Nephron (organoid): ENCODE data around the gene EPHB3.

Source experiments
- H3K27ac Mint-ChIP-seq, 3 experiments: 2 replicates each; pipeline ENCODE4 v1.8.0; 2020; ENCODE audit warnings: mixed read lengths in 3 of 3, mild to moderate bottlenecking in 2 of 3, moderate library complexity in 1 of 3
- H3K27me3 Mint-ChIP-seq: 2 replicates; pipeline ENCODE4 v1.8.0; 2021; ENCODE audit warnings: low read depth, mild to moderate bottlenecking, moderate library complexity, mixed read lengths
- H3K36me3 Mint-ChIP-seq: 2 replicates; pipeline ENCODE4 v1.8.0; 2020; ENCODE audit warnings: low read depth, mixed read lengths
- H3K4me1 Mint-ChIP-seq: 2 replicates; pipeline ENCODE4 v1.8.0; 2020; ENCODE audit warnings: mixed read lengths
- H3K4me3 Mint-ChIP-seq, 3 experiments: 2 replicates each; pipeline ENCODE4 v1.8.0; 2020; ENCODE audit warnings: mild to moderate bottlenecking in 3 of 3, mixed read lengths in 3 of 3, moderate library complexity in 2 of 3
- H3K9me3 Mint-ChIP-seq: 2 replicates; pipeline ENCODE4 v1.8.0; 2020; ENCODE audit warnings: mixed read lengths
- CTCF ChIP-seq, 3 experiments: fragments of 200-600 bp; sonication (generic); IDR thresholded peaks; one replicate each; pipeline ENCODE4 v1.5.0; 2021; ENCODE audit warnings: antibody characterized with exemption in 3 of 3; ENCODE audit not compliant: unreplicated experiment in 3 of 3

EPHB3 gene

GRCh38 chr3:184591789-184592188 is 30.2 kb downstream of the EPHB3 start:
- Mint-ChIP-seq H3K27me3 (no peaks in the 10 kb centered on the region), H3K36me3 (no peaks in the 10 kb centered on the region), H3K4me3 (no peak overlapping the region), H3K4me1 (peaks cover 46% of the 10 kb centered on the region), H3K27ac (peak overlapping the region in 1 of 3 experiments; percentile 100), H3K9me3 (no peaks in the 10 kb centered on the region)
- TF ChIP-seq CTCF (IDR thresholded peaks at IDR 0.05; ENCODE audit: unreplicated experiment in 3 of 3): no peak

GRCh38 chr3:184592371-184593219 is 31.0 kb downstream of the EPHB3 start:
- H3K4me3 Mint-ChIP-seq: peak overlapping the region; percentile 36 to 63 (median 37)
- H3K4me1 Mint-ChIP-seq: peaks cover 46% of the 10 kb centered on the region
- H3K27ac Mint-ChIP-seq: peak overlapping the region in 1 of 3 experiments; percentile 100
- no peaks in the 10 kb centered on the region for H3K9me3 Mint-ChIP-seq
- no peaks in the 10 kb centered on the region for H3K36me3 Mint-ChIP-seq
- TF ChIP-seq CTCF (IDR thresholded peaks at IDR 0.05; ENCODE audit: unreplicated experiment in 3 of 3): no peak
- no peaks in the 10 kb centered on the region for H3K27me3 Mint-ChIP-seq

GRCh38 chr3:184593220-184593927 is 31.8 kb downstream of the EPHB3 start:
- TF ChIP-seq CTCF (IDR thresholded peaks at IDR 0.05; ENCODE audit: unreplicated experiment in 3 of 3): no peak
- H3K36me3 Mint-ChIP-seq: no peaks in the 10 kb centered on the region
- peaks cover 49% of the 10 kb centered on the region for H3K4me1 Mint-ChIP-seq
- peak overlapping the region; percentile 47 to 63 (median 49) for H3K4me3 Mint-ChIP-seq
- peak overlapping the region in 1 of 3 experiments; percentile 100 for H3K27ac Mint-ChIP-seq
- no peaks in the 10 kb centered on the region for H3K9me3 Mint-ChIP-seq
- H3K27me3 Mint-ChIP-seq: no peaks in the 10 kb centered on the region

- H3K27ac Mint-ChIP-seq: peak overlapping the region in 1 of 3 experiments; percentile 100
- no peaks in the 10 kb centered on the region for H3K9me3 Mint-ChIP-seq
- peak overlapping the region; percentile 47 to 75 (median 49) for H3K4me3 Mint-ChIP-seq
- no peak for TF ChIP-seq CTCF (IDR thresholded peaks at IDR 0.05; ENCODE audit: unreplicated experiment in 3 of 3)
- H3K4me1 Mint-ChIP-seq: peaks cover 53% of the 10 kb centered on the region
- no peaks in the 10 kb centered on the region for H3K36me3 Mint-ChIP-seq
- H3K27me3 Mint-ChIP-seq: no peaks in the 10 kb centered on the region
Observed at GRCh38 chr3:184593928-184594303, 32.3 kb downstream of the EPHB3 start.

- Mint-ChIP-seq H3K36me3 (no peaks in the 10 kb centered on the region), H3K27ac (peak overlapping the region in 1 of 3 experiments; percentile 100), H3K9me3 (no peaks in the 10 kb centered on the region), H3K4me1 (peaks cover 58% of the 10 kb centered on the region), H3K4me3 (peak overlapping the region; percentile 47 to 75 (median 49)), H3K27me3 (no peaks in the 10 kb centered on the region)
- no peak for TF ChIP-seq CTCF (IDR thresholded peaks at IDR 0.05; ENCODE audit: unreplicated experiment in 3 of 3)
Observed at GRCh38 chr3:184594371-184595001, 32.9 kb downstream of the EPHB3 start.
